Measurements from ENCODE around the gene AFF3. TPM values are rescaled to one million over a fixed set of nuclear protein-coding genes. Genes with fewer than 3 reads are reported as not detected.

AFF3 gene
- total and polyA plus RNA-seq, 2 of the 4 experiments (the other 2 are of a cell fraction), result 12.9 to 14.3 TPM

DNA sequence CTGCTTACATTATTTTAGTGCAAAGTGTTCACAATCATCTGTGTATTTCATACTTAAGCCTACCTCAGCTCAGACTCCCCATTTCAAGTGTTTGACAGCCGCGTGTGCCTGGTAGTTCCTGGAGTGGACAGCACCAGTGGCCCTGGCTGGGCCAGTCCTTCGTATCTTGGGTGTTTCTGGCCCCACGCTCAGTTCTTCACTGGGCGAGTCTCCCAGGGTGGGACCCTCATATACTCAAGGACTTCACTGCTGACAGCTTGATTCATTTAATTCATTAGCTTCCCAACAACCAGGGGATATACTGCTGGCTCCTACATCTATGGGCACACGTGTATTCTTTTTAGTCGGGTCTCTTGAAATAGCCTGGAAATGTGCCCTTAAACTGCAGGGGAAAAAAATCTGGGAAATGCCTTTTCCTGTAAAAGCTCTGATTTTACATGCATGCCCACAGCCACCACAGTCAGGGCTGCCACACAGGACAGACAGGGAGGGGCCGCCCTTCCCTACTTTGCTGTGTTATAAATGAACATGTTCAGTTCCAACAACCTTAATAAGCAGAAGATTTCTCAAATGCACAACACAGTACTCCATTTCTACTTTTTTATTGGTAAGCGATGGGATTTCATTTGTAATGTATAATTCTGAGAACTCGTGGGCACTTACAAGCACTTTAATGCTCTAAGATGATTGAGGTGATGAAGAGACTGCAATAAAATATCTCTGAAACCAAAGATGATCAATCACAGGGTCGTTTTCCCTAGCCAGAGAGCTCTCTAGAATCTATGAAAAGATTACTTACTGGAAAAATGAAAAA is 447.1 kb downstream of the AFF3 start (continued):
- TF ChIP-seq SMC3 (IDR thresholded peaks at IDR 0.05; ENCODE audit: low read depth, low read length), result no peak

DNA sequence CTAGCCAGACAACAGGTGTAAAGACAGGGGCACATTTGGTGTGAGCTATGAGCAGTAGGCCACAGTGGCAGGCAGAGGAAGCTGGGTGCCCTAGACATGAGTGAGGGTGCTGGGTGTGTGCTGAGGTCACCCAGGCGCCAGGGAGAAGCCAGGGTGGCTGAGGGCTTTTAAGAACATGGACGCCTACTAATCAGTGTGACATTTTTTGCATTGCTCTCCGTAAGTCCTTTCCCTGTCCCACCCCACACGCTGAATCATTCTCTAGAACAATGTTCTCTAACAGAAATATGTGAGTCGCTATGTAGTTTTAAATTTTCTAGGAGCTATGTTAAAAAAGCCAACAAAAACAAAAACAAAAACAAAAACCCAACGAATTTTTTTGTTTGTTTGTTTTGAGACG is 448.1 kb downstream of the AFF3 start:
- H3K9ac ChIP-seq (ENCODE audit: low read depth, low read length), result no peak overlapping the region
- 0 out of 2 replicates have a peak overlapping the region, but pooled peaks have one; percentile 28 for H2AK5ac ChIP-seq (ENCODE audit: low read depth, low read length)
- no peak for TF ChIP-seq RFX5 (IDR thresholded peaks at IDR 0.05; ENCODE audit: low read depth, low read length)
- no peak for TF ChIP-seq CHD1 (IDR thresholded peaks at IDR 0.05; ENCODE audit: low read depth, low read length)
- TF ChIP-seq POLR2A (IDR thresholded peaks at IDR 0.05; ENCODE audit: low read depth, low read length), result no peak
- TF ChIP-seq FOS (IDR thresholded peaks at IDR 0.05; ENCODE audit: low read depth, low read length), result no peak
- TF ChIP-seq, protein P1, sequence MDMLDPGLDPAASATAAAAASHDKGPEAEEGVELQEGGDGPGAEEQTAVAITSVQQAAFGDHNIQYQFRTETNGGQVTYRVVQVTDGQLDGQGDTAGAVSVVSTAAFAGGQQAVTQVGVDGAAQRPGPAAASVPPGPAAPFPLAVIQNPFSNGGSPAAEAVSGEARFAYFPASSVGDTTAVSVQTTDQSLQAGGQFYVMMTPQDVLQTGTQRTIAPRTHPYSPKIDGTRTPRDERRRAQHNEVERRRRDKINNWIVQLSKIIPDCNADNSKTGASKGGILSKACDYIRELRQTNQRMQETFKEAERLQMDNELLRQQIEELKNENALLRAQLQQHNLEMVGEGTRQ (IDR thresholded peaks at IDR 0.05; ENCODE audit: low read depth, low read length), result no peak
- no peak for TF ChIP-seq MXI1 (IDR thresholded peaks at IDR 0.05; ENCODE audit: borderline replicate concordance, low read depth, low read length)
- no peak for TF ChIP-seq BHLHE40 (IDR thresholded peaks at IDR 0.05; ENCODE audit: low read depth, low read length)
- no peak for TF ChIP-seq RCOR1 (IDR thresholded peaks at IDR 0.05; ENCODE audit: insufficient replicate concordance, low read length)
- no peak for TF ChIP-seq NFE2L2 (IDR thresholded peaks at IDR 0.05; ENCODE audit: low read depth, low read length)
- TF ChIP-seq CEBPB (IDR thresholded peaks at IDR 0.05; ENCODE audit: low read depth, low read length), result no peak
- no peak for TF ChIP-seq MAZ (IDR thresholded peaks at IDR 0.05; ENCODE audit: borderline replicate concordance, low read depth, low read length)
- no peak for TF ChIP-seq MAFK (IDR thresholded peaks at IDR 0.05; ENCODE audit: low read depth, low read length)
- TF ChIP-seq, protein P2, sequence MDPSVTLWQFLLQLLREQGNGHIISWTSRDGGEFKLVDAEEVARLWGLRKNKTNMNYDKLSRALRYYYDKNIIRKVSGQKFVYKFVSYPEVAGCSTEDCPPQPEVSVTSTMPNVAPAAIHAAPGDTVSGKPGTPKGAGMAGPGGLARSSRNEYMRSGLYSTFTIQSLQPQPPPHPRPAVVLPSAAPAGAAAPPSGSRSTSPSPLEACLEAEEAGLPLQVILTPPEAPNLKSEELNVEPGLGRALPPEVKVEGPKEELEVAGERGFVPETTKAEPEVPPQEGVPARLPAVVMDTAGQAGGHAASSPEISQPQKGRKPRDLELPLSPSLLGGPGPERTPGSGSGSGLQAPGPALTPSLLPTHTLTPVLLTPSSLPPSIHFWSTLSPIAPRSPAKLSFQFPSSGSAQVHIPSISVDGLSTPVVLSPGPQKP (IDR thresholded peaks at IDR 0.05; ENCODE audit: borderline replicate concordance, low read depth, low read length), result no peak
- no peak overlapping the region for H2BK15ac ChIP-seq (ENCODE audit: low read depth, low read length)
- no peak overlapping the region for H3K56ac ChIP-seq (ENCODE audit: extremely low read depth, insufficient read depth, low read length)
- POLR2A ChIA-PET (ENCODE audit: unreplicated experiment), result no interaction called here
- no peak for DNase-seq
- CTCF ChIA-PET, result no interaction called here
- H3K23ac ChIP-seq (ENCODE audit: low read depth, low read length), result no peak overlapping the region
- dilution Hi-C loops (cut with HindIII; ENCODE audit: low sequenced_read_pairs, unreplicated experiment), result no loop called here
- H2BK120ac ChIP-seq (ENCODE audit: low read depth, low read length), result no peak overlapping the region
- H3K79me1 ChIP-seq (ENCODE audit: low read depth in 1 of 2, low read length in 2 of 2), result peaks cover 4 to 10% of the 10 kb centered on the region in 2 experiments; a peak in 2 of 4 replicates
- intact Hi-C loops (cut with micrococcal nuclease), result no loop called here
- no peak overlapping the region for H4K91ac ChIP-seq (ENCODE audit: insufficient read depth, low read depth, low read length)
- H2BK5ac ChIP-seq (ENCODE audit: low read depth, low read length, poor library complexity, severe bottlenecking), result no peak overlapping the region
- in situ Hi-C loops (cut with MboI; ENCODE audit: low sequenced_read_pairs), result no loop called here
- H4K20me1 ChIP-seq (ENCODE audit: insufficient read depth, low read length), result no peaks in the 10 kb centered on the region
- H3K18ac ChIP-seq (ENCODE audit: low read depth, low read length), result no peak overlapping the region
- H3K27ac ChIP-seq (ENCODE audit: insufficient read depth, low read length), result no peak overlapping the region
- H3K9me1 ChIP-seq (ENCODE audit: insufficient read depth, low read length), result peaks cover 22% of the 10 kb centered on the region
- H2BK20ac ChIP-seq (ENCODE audit: low read depth, low read length), result no peak overlapping the region
- BruUV-seq (replicated peaks), result no TSS peak
- no peak overlapping the region for H4K8ac ChIP-seq (ENCODE audit: low read depth in 2 of 2, low read length in 2 of 2)
- H3K4me1 ChIP-seq (ENCODE audit: control insufficient read depth, insufficient read depth, low read length), result peaks cover 5% of the 10 kb centered on the region
- WGBS, 2 experiments (ENCODE audit: extremely low coverage in 2 of 2, insufficient read length in 1 of 2), result no CpG with 5 or more reads among the region's 7 CpGs
- no peaks in the 10 kb centered on the region for H3K36me3 ChIP-seq (ENCODE audit: control insufficient read depth, insufficient read depth, low read length)
- no peak overlapping the region for H3K4ac ChIP-seq (ENCODE audit: low read depth, low read length)
- no peaks in the 10 kb centered on the region for H3K9me3 ChIP-seq (ENCODE audit: control insufficient read depth, insufficient read depth, low read length)
- no peak overlapping the region for H3K4me2 ChIP-seq (ENCODE audit: low read depth, low read length)
- H3K14ac ChIP-seq (replicated peaks; ENCODE audit: low read depth, low read length), result no peak overlapping the region
- no peak overlapping the region for H2AK9ac ChIP-seq (replicated peaks; ENCODE audit: low read depth, low read length, poor library complexity)
- ATAC-seq (ENCODE audit: low read depth), result no peak
- H3K4me3 ChIP-seq (ENCODE audit: insufficient read depth, low read depth, low read length), result no peak overlapping the region
- H2AFZ ChIP-seq (replicated peaks; ENCODE audit: low read length, poor library complexity), result no peak overlapping the region
- H3K27me3 ChIP-seq (ENCODE audit: control insufficient read depth, insufficient read depth, low read length), result no peaks in the 10 kb centered on the region
- H4K5ac ChIP-seq (ENCODE audit: low read depth, low read length), result no peak overlapping the region

Data from IMR-90 (cell line).